ENCODE measurements around the gene SPRY2.
"Not testable (repeated sequence)": the region's sequence is repeated elsewhere in the genome, so short reads cannot be mapped to it uniquely, and the experiment has no call there.

The SPRY2 gene

GRCh38 chr13:80348750-80349149 lies 7.8 kb upstream of the SPRY2 start:
- TF ChIP-seq, protein P1, sequence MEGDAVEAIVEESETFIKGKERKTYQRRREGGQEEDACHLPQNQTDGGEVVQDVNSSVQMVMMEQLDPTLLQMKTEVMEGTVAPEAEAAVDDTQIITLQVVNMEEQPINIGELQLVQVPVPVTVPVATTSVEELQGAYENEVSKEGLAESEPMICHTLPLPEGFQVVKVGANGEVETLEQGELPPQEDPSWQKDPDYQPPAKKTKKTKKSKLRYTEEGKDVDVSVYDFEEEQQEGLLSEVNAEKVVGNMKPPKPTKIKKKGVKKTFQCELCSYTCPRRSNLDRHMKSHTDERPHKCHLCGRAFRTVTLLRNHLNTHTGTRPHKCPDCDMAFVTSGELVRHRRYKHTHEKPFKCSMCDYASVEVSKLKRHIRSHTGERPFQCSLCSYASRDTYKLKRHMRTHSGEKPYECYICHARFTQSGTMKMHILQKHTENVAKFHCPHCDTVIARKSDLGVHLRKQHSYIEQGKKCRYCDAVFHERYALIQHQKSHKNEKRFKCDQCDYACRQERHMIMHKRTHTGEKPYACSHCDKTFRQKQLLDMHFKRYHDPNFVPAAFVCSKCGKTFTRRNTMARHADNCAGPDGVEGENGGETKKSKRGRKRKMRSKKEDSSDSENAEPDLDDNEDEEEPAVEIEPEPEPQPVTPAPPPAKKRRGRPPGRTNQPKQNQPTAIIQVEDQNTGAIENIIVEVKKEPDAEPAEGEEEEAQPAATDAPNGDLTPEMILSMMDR (conservative IDR thresholded peaks at IDR 0.05; ENCODE audit: low read length) = no peak
- no peak for DNase-seq (ENCODE audit: low read depth)
- H3K4me3 ChIP-seq (ENCODE audit: low read length) = no peak overlapping the region

DNA sequence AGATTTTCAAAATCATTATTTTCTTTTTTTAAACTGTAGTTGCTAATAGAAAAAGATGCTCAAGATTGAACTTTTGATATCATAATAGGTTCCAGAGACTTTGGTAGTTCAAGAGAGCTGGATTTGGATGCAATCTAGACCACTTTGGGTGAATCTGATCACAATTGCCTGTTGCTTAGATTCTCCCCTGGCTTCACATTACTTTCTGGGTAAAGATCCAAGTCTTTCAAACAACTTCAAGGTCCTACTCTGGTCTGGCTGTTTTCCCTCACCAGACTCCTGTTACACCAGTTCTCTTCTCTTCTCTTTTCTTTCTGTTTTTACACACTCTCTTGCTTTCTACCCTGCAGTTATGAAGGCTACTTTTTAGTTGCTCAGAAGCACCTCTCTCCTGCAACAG lies 7.4 kb upstream of the SPRY2 start:
- TF ChIP-seq, protein P1 (conservative IDR thresholded peaks at IDR 0.05; ENCODE audit: low read length) = no peak
- no peak for DNase-seq (ENCODE audit: low read depth)

DNA sequence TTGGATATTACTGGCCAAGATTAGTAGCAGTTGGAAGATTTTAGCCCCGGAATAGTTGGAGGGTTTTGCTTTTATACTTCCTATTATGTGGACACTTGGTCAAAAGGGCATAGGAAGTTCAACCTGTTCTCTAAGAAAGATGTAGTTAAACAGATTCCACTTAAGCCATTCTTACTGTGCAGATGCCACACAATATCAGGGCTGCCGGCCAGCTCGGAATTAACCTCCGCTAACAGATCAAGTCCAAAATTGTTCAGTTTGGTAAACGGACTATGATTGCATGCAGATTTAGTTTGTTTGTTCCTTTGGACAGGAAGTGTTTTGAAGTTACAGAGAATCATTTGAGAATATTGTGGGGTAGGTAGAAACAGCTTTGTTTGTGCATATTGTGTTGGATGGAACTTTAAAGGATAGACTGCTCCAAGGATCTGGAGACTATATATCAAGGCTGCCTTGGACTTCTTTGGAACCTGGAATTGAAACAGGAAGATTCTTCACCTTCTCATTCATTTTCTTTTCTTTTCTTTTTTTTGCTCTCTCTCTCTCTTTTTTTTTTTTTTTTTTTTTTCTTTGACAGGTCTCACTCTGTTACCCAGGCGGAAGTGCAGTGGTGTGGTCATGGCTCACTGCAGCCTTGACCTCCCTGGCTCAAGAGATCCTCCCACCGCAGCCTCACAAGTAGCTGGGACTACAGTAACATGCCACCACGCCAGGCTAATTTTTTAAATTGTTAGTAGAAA lies 5.0 kb upstream of the SPRY2 start:
- TF ChIP-seq, protein P1 (conservative IDR thresholded peaks at IDR 0.05; ENCODE audit: low read length) = no peak
- no peak for DNase-seq (ENCODE audit: low read depth)
- H3K4me3 ChIP-seq (ENCODE audit: low read length) = no peak overlapping the region

More for the DNA sequence above, 7.4 kb upstream of the SPRY2 start:
- no peak overlapping the region for H3K4me3 ChIP-seq (ENCODE audit: low read length)

DNA sequence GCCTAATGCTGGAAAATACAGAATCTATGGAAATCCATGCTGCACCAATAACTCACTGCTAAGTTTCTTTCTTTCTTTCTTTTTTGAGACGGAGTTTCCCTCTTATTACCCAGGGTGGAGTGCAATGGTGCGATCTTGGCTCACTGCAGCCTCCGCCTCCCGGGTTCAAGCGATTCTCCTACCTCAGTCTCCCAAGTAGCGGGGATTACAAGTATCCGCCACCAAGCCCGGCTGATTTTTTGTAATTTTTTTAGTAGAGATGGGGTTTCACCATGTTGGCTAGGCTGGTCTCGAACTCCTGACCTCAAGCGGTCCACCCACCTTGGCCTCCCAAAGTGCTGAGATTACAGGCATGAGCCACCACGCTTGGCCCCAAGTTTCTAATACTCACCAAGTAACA lies 3.1 kb upstream of the SPRY2 start:
- not testable (repeated sequence) for H3K4me3 ChIP-seq (ENCODE audit: low read length)

DNA sequence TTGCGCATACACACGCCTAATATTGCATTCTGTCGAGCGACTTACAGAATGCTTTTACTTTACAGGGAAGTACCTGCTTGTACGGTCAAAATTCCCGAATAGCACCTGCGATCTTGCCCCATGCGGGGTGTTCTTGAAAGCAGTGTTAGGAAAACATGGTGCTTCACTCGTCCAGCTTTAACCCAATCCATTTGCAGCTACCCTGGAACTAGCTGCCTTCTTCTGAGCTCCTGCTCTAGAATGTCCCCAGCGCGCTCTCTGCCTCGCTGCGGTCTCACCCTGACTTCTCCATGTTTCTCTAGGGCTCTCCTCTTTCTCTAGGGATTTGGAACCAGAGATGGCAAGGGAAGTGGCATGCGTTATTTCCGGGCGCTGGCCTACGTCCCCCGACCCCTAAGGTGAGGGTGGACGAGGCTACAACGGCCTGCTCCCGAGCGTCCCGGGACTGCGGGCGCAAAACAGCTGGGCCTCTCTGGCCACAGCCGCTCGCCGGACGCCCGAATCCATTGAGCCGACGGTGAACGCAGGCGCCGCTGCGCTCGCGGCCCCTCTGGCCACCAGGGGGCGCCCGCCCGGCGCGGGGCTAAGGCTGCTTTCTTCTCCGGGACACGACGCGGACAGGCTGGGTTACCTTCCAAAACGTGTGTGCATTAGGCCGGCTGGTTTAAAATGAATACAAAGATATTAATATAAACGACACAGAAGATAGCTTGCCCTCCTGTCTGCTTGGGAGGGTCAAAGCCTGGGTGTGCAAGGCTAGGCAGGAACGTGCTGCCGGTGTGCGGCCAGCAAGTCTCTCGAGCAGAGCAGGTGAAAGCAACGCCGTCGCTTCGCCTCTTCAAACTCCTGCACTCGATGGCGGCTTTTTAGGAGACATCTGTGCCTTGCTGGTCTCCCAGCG lies 1.8 kb upstream of the SPRY2 start:
- TF ChIP-seq, protein P1 (conservative IDR thresholded peaks at IDR 0.05; ENCODE audit: low read length) = peak; percentile 72
- peak; percentile 60 for DNase-seq (ENCODE audit: low read depth)
- H3K4me3 ChIP-seq (ENCODE audit: low read length) = peak overlapping the region; percentile 82

More for the DNA sequence above, 3.1 kb upstream of the SPRY2 start:
- not testable (repeated sequence) for DNase-seq (ENCODE audit: low read depth)

GRCh38 chr13:80341756-80342370 lies 937 bp upstream of the SPRY2 start:
- TF ChIP-seq, protein P1 (conservative IDR thresholded peaks at IDR 0.05; ENCODE audit: low read length) = no peak
- H3K4me3 ChIP-seq (ENCODE audit: low read length) = peak overlapping the region; percentile 82
- no peak for DNase-seq (ENCODE audit: low read depth)

GRCh38 chr13:80340651-80341100 lies 250 bp downstream of the SPRY2 start:
- TF ChIP-seq, protein P1 (conservative IDR thresholded peaks at IDR 0.05; ENCODE audit: low read length) = no peak
- peak overlapping the region; percentile 82 for H3K4me3 ChIP-seq (ENCODE audit: low read length)
- peak; percentile 69 for DNase-seq (ENCODE audit: low read depth)

All from AG10803 (cell line).